Left lung (tissue), 10 donors: ENCODE results near the gene SSC5D. TPM values are rescaled to one million over a fixed set of nuclear protein-coding genes. Genes with fewer than 3 reads are reported as not detected.
A peak's percentile ranks its signal among the peaks of the same experiment; 100 is the strongest.

Experiments
- ATAC-seq: fragments of 200-7000 bp; cut with Tn5 transposase; one replicate; pipeline ENCODE4 v1.9.1; 2020; ENCODE audit warnings: moderate library complexity
- DNase-seq, 4 donors: peaks; one replicate each; pipeline ENCODE4 v3.0.0-alpha.2; 2013 to 2020
- H3K27ac ChIP-seq, 2 donors: fragments of 200-600 bp; sonication (generic) in 1 of 2; one replicate each; pipeline versions ENCODE4 v1.5.0 to v1.8.0; 2020 to 2021
- H3K27me3 ChIP-seq, 2 donors: fragments of 200-600 bp; sonication (generic) in 1 of 2; one replicate each; pipeline versions ENCODE4 v1.5.0 to v1.8.0; 2020 to 2021
- H3K36me3 ChIP-seq, 2 donors: fragments of 200-600 bp; sonication (generic) in 1 of 2; one replicate each; pipeline versions ENCODE4 v1.5.0 to v1.8.0; 2020 to 2021
- H3K4me1 ChIP-seq, 2 donors: fragments of 200-600 bp; one replicate each; pipeline ENCODE4 v1.8.0; 2021
- H3K4me3 ChIP-seq, 2 donors: fragments of 200-600 bp; sonication (generic) in 1 of 2; one replicate each; pipeline versions ENCODE4 v1.5.0 to v1.8.0; 2020 to 2021; ENCODE audit warnings: mild to moderate bottlenecking in 1 of 2
- H3K9me3 ChIP-seq, 2 donors: fragments of 200-600 bp; sonication (generic) in 1 of 2; one replicate each; pipeline versions ENCODE4 v1.5.0 to v1.8.0; 2020 to 2021
- intact Hi-C, 2 donors: fragments of 100-400 bp; cut with DNase I; formaldehyde crosslinking; loops; one replicate each; pipeline versions ENCODE4 v1.11.2 to v1.14.2; 2022
- polyA plus RNA-seq, 6 donors: library from polyadenylated mRNA; unstranded; fragments of 120-200 nt; gene quantifications; one replicate each; pipeline ENCODE4 v1.2.1, GENCODE V29; 2013; ENCODE audit not compliant: insufficient read length in 6 of 6
- total RNA-seq, 2 donors: library from RNA; stranded (reverse); fragmentation: NEBNext Ultra II Directional; extraction: Animal tissue kit (Norgen Biotek cat#: 25700); gene quantifications; one replicate each; pipeline ENCODE4 v1.2.1, GENCODE V29; 2021
- TF ChIP-seq, protein P1 (sequence below), 2 donors: fragments of 200-600 bp; sonication (generic) in 1 of 2; IDR thresholded peaks; one replicate each; pipeline versions ENCODE4 v1.5.0 to v1.8.0; 2021; ENCODE audit warnings: antibody characterized with exemption in 2 of 2
- donor health status: DM: no; HTN: yes; CAD: no.
- donor health status: DM: no; HTN: no; CAD: no.

Gene SSC5D
- total and polyA plus RNA-seq, 8 donors: 4.1 to 45.9 (median 8.0) TPM

DNA sequence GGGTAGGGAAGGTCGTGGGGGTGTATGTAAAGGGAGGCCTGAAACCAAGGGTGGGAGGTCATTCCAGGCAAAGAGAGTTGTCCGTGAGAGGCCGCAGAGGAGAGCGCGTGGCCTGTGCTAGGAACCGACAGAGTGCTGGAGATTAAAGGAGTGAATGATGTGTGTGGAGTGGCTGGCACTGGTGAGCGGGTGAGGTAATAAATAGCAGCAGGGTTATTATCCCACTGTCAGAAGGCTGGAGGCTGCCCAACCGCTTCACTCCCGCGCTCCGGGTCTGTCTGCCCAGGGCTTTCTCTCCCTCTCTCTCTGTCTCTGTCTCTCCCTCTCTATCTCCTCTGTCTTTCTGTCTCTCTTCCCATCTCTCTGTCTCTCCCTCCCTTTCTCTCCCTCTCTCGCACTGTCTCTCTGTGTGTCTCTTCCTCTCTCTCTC is 75.0 kb downstream of the SSC5D start:
- Histone ChIP-seq H3K4me3 (no peak overlapping the region), H3K27me3 (peaks cover 0 to 27% of the 10 kb centered on the region in 2 donors), H3K9me3 (no peaks in the 10 kb centered on the region), H3K36me3 (no peaks in the 10 kb centered on the region), H3K27ac (no peak overlapping the region), H3K4me1 (no peaks in the 10 kb centered on the region)
- ATAC-seq: peak; percentile 77
- DNase-seq: no peak
- TF ChIP-seq, protein P1, sequence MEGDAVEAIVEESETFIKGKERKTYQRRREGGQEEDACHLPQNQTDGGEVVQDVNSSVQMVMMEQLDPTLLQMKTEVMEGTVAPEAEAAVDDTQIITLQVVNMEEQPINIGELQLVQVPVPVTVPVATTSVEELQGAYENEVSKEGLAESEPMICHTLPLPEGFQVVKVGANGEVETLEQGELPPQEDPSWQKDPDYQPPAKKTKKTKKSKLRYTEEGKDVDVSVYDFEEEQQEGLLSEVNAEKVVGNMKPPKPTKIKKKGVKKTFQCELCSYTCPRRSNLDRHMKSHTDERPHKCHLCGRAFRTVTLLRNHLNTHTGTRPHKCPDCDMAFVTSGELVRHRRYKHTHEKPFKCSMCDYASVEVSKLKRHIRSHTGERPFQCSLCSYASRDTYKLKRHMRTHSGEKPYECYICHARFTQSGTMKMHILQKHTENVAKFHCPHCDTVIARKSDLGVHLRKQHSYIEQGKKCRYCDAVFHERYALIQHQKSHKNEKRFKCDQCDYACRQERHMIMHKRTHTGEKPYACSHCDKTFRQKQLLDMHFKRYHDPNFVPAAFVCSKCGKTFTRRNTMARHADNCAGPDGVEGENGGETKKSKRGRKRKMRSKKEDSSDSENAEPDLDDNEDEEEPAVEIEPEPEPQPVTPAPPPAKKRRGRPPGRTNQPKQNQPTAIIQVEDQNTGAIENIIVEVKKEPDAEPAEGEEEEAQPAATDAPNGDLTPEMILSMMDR (IDR thresholded peaks at IDR 0.05): no peak
- intact Hi-C loops: no loop called here

GRCh38 chr19:55566823-55567222 is 78.6 kb downstream of the SSC5D start:
- H3K9me3 ChIP-seq: no peaks in the 10 kb centered on the region
- ATAC-seq (no peak), DNase-seq (no peak)
- intact Hi-C loops: no loop called here
- no peak overlapping the region for H3K4me3 ChIP-seq
- TF ChIP-seq, protein P1 (IDR thresholded peaks at IDR 0.05): no peak
- H3K36me3 ChIP-seq: no peaks in the 10 kb centered on the region
- no peaks in the 10 kb centered on the region for H3K4me1 ChIP-seq
- H3K27me3 ChIP-seq: peaks cover 0 to 27% of the 10 kb centered on the region in 2 donors
- no peak overlapping the region for H3K27ac ChIP-seq

DNA sequence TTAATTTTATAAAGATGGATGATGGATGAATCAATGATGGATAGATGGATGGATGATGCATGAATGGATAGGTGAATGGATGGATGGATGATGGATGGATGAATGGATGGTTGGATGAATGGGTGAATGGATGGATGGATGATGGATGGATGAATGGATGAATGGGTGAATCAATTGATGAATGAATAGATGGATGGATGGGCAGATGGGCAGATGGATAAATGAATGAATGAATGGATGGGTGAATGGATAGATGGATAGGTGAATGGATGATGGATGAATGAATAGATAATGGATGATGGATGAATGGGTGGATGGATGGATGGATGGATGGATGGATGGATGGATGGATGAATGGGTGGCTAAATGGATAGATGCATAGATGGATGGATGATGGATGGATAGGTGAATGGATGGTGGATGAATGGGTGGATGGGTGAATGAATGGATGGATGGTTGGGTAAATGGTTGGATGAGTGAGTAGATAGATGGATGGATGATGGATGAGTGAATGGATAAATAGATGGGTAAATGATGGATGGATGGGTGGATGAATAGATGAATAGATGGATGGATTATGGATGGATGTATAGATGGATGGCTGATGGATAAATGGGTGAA is 79.6 kb downstream of the SSC5D start:
- no peaks in the 10 kb centered on the region for H3K36me3 ChIP-seq
- intact Hi-C loops: no loop called here
- H3K4me1 ChIP-seq: no peaks in the 10 kb centered on the region
- TF ChIP-seq, protein P1 (IDR thresholded peaks at IDR 0.05): no peak
- no peak overlapping the region for H3K4me3 ChIP-seq
- DNase-seq (no peak), ATAC-seq (no peak)
- no peak overlapping the region for H3K27ac ChIP-seq
- peaks cover 0 to 27% of the 10 kb centered on the region in 2 donors for H3K27me3 ChIP-seq
- H3K9me3 ChIP-seq: no peaks in the 10 kb centered on the region

Other genes with a start within 250 kb of the SSC5D start
- 10 to 100 TPM; 56.0 to 81.8 TPM for gene PPP6R1, start 229.4 kb upstream of the SSC5D start, total RNA-seq
- gene PPP6R1, start 229.4 kb upstream of the SSC5D start, polyA plus RNA-seq: 10 to 100 TPM; 33.4 to 43.8 (median 39.8) TPM
- 10 to 100 TPM; 23.8 to 31.0 TPM for gene HSPBP1, start 208.3 kb upstream of the SSC5D start, total RNA-seq
- 10 to 100 TPM; 23.7 to 38.4 (median 30.5) TPM for gene HSPBP1, start 208.3 kb upstream of the SSC5D start, polyA plus RNA-seq
- gene BRSK1, start 204.4 kb upstream of the SSC5D start, total RNA-seq: 1 to 10 TPM; 2.2 to 3.3 TPM
- 10 to 100 TPM; 11.7 to 18.1 (median 14.9) TPM for gene BRSK1, start 204.4 kb upstream of the SSC5D start, polyA plus RNA-seq
- 10 to 100 TPM; 13.3 to 29.5 TPM for gene TMEM150B, start 163.1 kb upstream of the SSC5D start, total RNA-seq
- gene TMEM150B, start 163.1 kb upstream of the SSC5D start, polyA plus RNA-seq: 1 to 10 TPM in 1 of 6 donors, under 1 TPM in 5; 0.49 to 1.2 (median 0.82) TPM
- 10 to 100 TPM; 12.9 to 15.5 TPM for gene KMT5C, start 148.6 kb upstream of the SSC5D start, total RNA-seq
- 10 to 100 TPM; 20.8 to 27.6 (median 22.4) TPM for gene KMT5C, start 148.6 kb upstream of the SSC5D start, polyA plus RNA-seq
- gene COX6B2, start 133.7 kb upstream of the SSC5D start, total RNA-seq: under 1 TPM in 1 of 2 donors, not detected in 1; 0.24 TPM
- gene COX6B2, start 133.7 kb upstream of the SSC5D start, polyA plus RNA-seq: under 1 TPM; 0.20 to 0.75 (median 0.59) TPM
- not detected for gene GARIN5B, start 125.2 kb upstream of the SSC5D start, total RNA-seq
- under 1 TPM in 2 of 6 donors, not detected in 4; 0.04 to 0.06 TPM for gene GARIN5B, start 125.2 kb upstream of the SSC5D start, polyA plus RNA-seq
- under 1 TPM; 0.10 to 0.44 TPM for gene IL11, start 118.0 kb upstream of the SSC5D start, total RNA-seq
- under 1 TPM; 0.16 to 0.90 (median 0.43) TPM for gene IL11, start 118.0 kb upstream of the SSC5D start, polyA plus RNA-seq
- 1 to 10 TPM in 1 of 2 donors, not detected in 1; 9.3 TPM for gene TMEM190, start 111.6 kb upstream of the SSC5D start, total RNA-seq
- 10 to 100 TPM in 1 of 6 donors, 1 to 10 TPM in 5; 1.2 to 15.6 (median 4.5) TPM for gene TMEM190, start 111.6 kb upstream of the SSC5D start, polyA plus RNA-seq
- 10 to 100 TPM; 25.3 to 33.9 TPM for gene TMEM238, start 104.1 kb upstream of the SSC5D start, total RNA-seq
- 1 to 10 TPM in 2 of 6 donors, under 1 TPM in 4; 0.48 to 1.9 (median 0.67) TPM for gene TMEM238, start 104.1 kb upstream of the SSC5D start, polyA plus RNA-seq
- gene RPL28, start 102.5 kb upstream of the SSC5D start, total RNA-seq: 1,000 to 10,000 TPM; 1,601 to 1,774 TPM
- gene RPL28, start 102.5 kb upstream of the SSC5D start, polyA plus RNA-seq: 1,000 to 10,000 TPM; 1,216 to 1,673 (median 1,335) TPM
- gene UBE2S, start 80.6 kb upstream of the SSC5D start, total RNA-seq: 10 to 100 TPM; 26.5 to 39.1 TPM
- gene UBE2S, start 80.6 kb upstream of the SSC5D start, polyA plus RNA-seq: 10 to 100 TPM; 27.4 to 71.2 (median 35.7) TPM
- gene SHISA7, start 45.1 kb upstream of the SSC5D start, total RNA-seq: not detected
- under 1 TPM; 0.11 to 0.23 (median 0.20) TPM for gene SHISA7, start 45.1 kb upstream of the SSC5D start, polyA plus RNA-seq
- gene ISOC2, start 26.8 kb upstream of the SSC5D start, total RNA-seq: 10 to 100 TPM; 36.2 to 49.4 TPM
- 10 to 100 TPM; 23.8 to 38.3 (median 29.6) TPM for gene ISOC2, start 26.8 kb upstream of the SSC5D start, polyA plus RNA-seq
- not detected for gene C19orf85, start 23.7 kb upstream of the SSC5D start, total RNA-seq
- gene C19orf85, start 23.7 kb upstream of the SSC5D start, polyA plus RNA-seq: not detected
- 1 to 10 TPM; 8.7 to 9.5 TPM for gene ZNF628, start 11.8 kb upstream of the SSC5D start, total RNA-seq
- 1 to 10 TPM; 1.6 to 5.4 (median 2.8) TPM for gene ZNF628, start 11.8 kb upstream of the SSC5D start, polyA plus RNA-seq
- 10 to 100 TPM; 22.9 to 37.2 TPM for gene NAT14, start 3.2 kb upstream of the SSC5D start, total RNA-seq
- gene NAT14, start 3.2 kb upstream of the SSC5D start, polyA plus RNA-seq: 10 to 100 TPM; 34.7 to 46.6 (median 41.3) TPM
- gene SBK2, start 48.7 kb downstream of the SSC5D start, total RNA-seq: not detected
- under 1 TPM in 1 of 6 donors, not detected in 5; 0.20 TPM for gene SBK2, start 48.7 kb downstream of the SSC5D start, polyA plus RNA-seq
- under 1 TPM; 0.26 to 0.50 TPM for gene SBK3, start 57.1 kb downstream of the SSC5D start, total RNA-seq
- 1 to 10 TPM in 2 of 6 donors, under 1 TPM in 4; 0.46 to 1.7 (median 0.69) TPM for gene SBK3, start 57.1 kb downstream of the SSC5D start, polyA plus RNA-seq
- gene ZNF579, start 92.4 kb downstream of the SSC5D start, total RNA-seq: 10 to 100 TPM; 12.8 to 14.7 TPM
- 10 to 100 TPM; 10.7 to 13.9 (median 12.5) TPM for gene ZNF579, start 92.4 kb downstream of the SSC5D start, polyA plus RNA-seq
- gene FIZ1, start 111.1 kb downstream of the SSC5D start, total RNA-seq: 10 to 100 TPM; 11.0 to 14.4 TPM
- 10 to 100 TPM; 16.7 to 22.6 (median 19.6) TPM for gene FIZ1, start 111.1 kb downstream of the SSC5D start, polyA plus RNA-seq
- gene ZNF524, start 111.9 kb downstream of the SSC5D start, total RNA-seq: 10 to 100 TPM; 22.3 to 22.4 TPM
- gene ZNF524, start 111.9 kb downstream of the SSC5D start, polyA plus RNA-seq: 1 to 10 TPM; 4.9 to 9.0 (median 6.9) TPM
- gene ZNF865, start 117.2 kb downstream of the SSC5D start, total RNA-seq: 10 to 100 TPM; 13.7 to 16.1 TPM
- 10 to 100 TPM in 2 of 6 donors, 1 to 10 TPM in 4; 5.9 to 12.2 (median 8.4) TPM for gene ZNF865, start 117.2 kb downstream of the SSC5D start, polyA plus RNA-seq
- 1 to 10 TPM; 6.0 to 8.0 TPM for gene ZNF784, start 136.1 kb downstream of the SSC5D start, total RNA-seq
- gene ZNF784, start 136.1 kb downstream of the SSC5D start, polyA plus RNA-seq: 10 to 100 TPM in 1 of 6 donors, 1 to 10 TPM in 5; 8.3 to 11.6 (median 8.9) TPM
- gene ZNF580, start 152.6 kb downstream of the SSC5D start, total RNA-seq: 10 to 100 TPM; 33.8 to 34.7 TPM
- gene ZNF580, start 152.6 kb downstream of the SSC5D start, polyA plus RNA-seq: 10 to 100 TPM; 35.8 to 49.5 (median 44.2) TPM
- gene ZNF581, start 155.2 kb downstream of the SSC5D start, total RNA-seq: 10 to 100 TPM; 14.5 to 19.5 TPM
- gene ZNF581, start 155.2 kb downstream of the SSC5D start, polyA plus RNA-seq: 10 to 100 TPM; 24.2 to 32.3 (median 28.8) TPM
- gene CCDC106, start 159.8 kb downstream of the SSC5D start, total RNA-seq: 10 to 100 TPM in 1 of 2 donors, 1 to 10 TPM in 1; 9.7 to 15.1 TPM
- 10 to 100 TPM; 11.0 to 16.8 (median 14.7) TPM for gene CCDC106, start 159.8 kb downstream of the SSC5D start, polyA plus RNA-seq
- 100 to 1,000 TPM; 123 to 145 TPM for gene U2AF2, start 166.6 kb downstream of the SSC5D start, total RNA-seq
- gene U2AF2, start 166.6 kb downstream of the SSC5D start, polyA plus RNA-seq: 100 to 1,000 TPM; 160 to 213 (median 176) TPM
- gene EPN1, start 186.8 kb downstream of the SSC5D start, total RNA-seq: 100 to 1,000 TPM; 114 to 120 TPM
- gene EPN1, start 186.8 kb downstream of the SSC5D start, polyA plus RNA-seq: 100 to 1,000 TPM in 1 of 6 donors, 10 to 100 TPM in 5; 67.7 to 104 (median 88.6) TPM
- not detected for gene NLRP9, start 250.0 kb downstream of the SSC5D start, total RNA-seq
- under 1 TPM in 1 of 6 donors, not detected in 5; 0.08 TPM for gene NLRP9, start 250.0 kb downstream of the SSC5D start, polyA plus RNA-seq